Mesodermal cell (in vitro differentiated cells): ENCODE data around the gene DHRSX.

Source experiments
- H3K27ac ChIP-seq: 2 replicates; pipeline ENCODE4 v1.7.0; 2013; ENCODE audit warnings: mild to moderate bottlenecking, low read depth, low read length, moderate library complexity; ENCODE audit not compliant: severe bottlenecking
- H3K36me3 ChIP-seq: 2 replicates; pipeline ENCODE4 v1.7.1; 2013; ENCODE audit warnings: mild to moderate bottlenecking, low read length, moderate library complexity; ENCODE audit not compliant: control insufficient read depth, insufficient read depth
- H3K4me1 ChIP-seq: one replicate; pipeline ENCODE4 v1.7.1; 2013; ENCODE audit warnings: mild to moderate bottlenecking, low read length; ENCODE audit not compliant: insufficient read depth, control insufficient read depth, poor library complexity, severe bottlenecking
- H3K4me3 ChIP-seq: 2 replicates; pipeline ENCODE4 v1.7.0; 2013; ENCODE audit warnings: low read length, control low read depth, mild to moderate bottlenecking; ENCODE audit not compliant: insufficient read depth, poor library complexity, severe bottlenecking; ENCODE audit errors: extremely low read depth
- H3K9me3 ChIP-seq: 2 replicates; pipeline ENCODE4 v1.7.1; 2013; ENCODE audit warnings: mild to moderate bottlenecking, low read length, moderate library complexity; ENCODE audit not compliant: control insufficient read depth
- WGBS, 2 experiments: methylation state at CpG; one replicate each; pipeline ENCODE4 v1.1.5; 2013; ENCODE audit warnings: missing lambda C conversion rate in 2 of 2; ENCODE audit not compliant: insufficient coverage in 2 of 2; 5-methylcytosine and 5-hydroxymethylcytosine counted together

Gene DHRSX

GRCh38 chrX:2188840-2189239 is 311.9 kb downstream of the DHRSX start:
- 80 to 86% methylated on average over 7 of the region's 7 CpGs for WGBS, 2 experiments
- Histone ChIP-seq H3K4me1 (peaks cover 13% of the 10 kb centered on the region), H3K27ac (peak overlapping the region; percentile 36), H3K36me3 (no peaks in the 10 kb centered on the region), H3K9me3 (peaks cover 10% of the 10 kb centered on the region), H3K4me3 (no peak overlapping the region)

GRCh38 chrX:2188330-2188792 is 312.4 kb downstream of the DHRSX start:
- Histone ChIP-seq H3K36me3 (no peaks in the 10 kb centered on the region), H3K27ac (peak overlapping the region; percentile 36), H3K9me3 (peaks cover 10% of the 10 kb centered on the region), H3K4me3 (peak overlapping the region; percentile 9), H3K4me1 (peaks cover 18% of the 10 kb centered on the region)
- 20 to 21% methylated on average over 13 to 14 of the region's 14 CpGs for WGBS, 2 experiments

- H3K9me3 ChIP-seq = peaks cover 10% of the 10 kb centered on the region
- peaks cover 21% of the 10 kb centered on the region for H3K4me1 ChIP-seq
- H3K4me3 ChIP-seq = no peak overlapping the region
- no peaks in the 10 kb centered on the region for H3K36me3 ChIP-seq
- H3K27ac ChIP-seq = no peak overlapping the region
- WGBS, 2 experiments = 85 to 90% methylated on average over 9 to 10 of the region's 15 CpGs
Observed at GRCh38 chrX:2187352-2188115, 313.2 kb downstream of the DHRSX start.

- Histone ChIP-seq H3K9me3 (peaks cover 10% of the 10 kb centered on the region), H3K4me1 (peaks cover 21% of the 10 kb centered on the region), H3K4me3 (no peak overlapping the region), H3K36me3 (no peaks in the 10 kb centered on the region), H3K27ac (no peak overlapping the region)
- WGBS, 2 experiments = 95 to 97% methylated on average over 16 to 22 of the region's 25 CpGs
Observed at GRCh38 chrX:2185341-2186082, 315.3 kb downstream of the DHRSX start.

GRCh38 chrX:2184089-2184488 is 316.7 kb downstream of the DHRSX start:
- Histone ChIP-seq H3K27ac (no peak overlapping the region), H3K36me3 (no peaks in the 10 kb centered on the region), H3K4me3 (no peak overlapping the region), H3K9me3 (peaks cover 10% of the 10 kb centered on the region), H3K4me1 (peaks cover 21% of the 10 kb centered on the region)
- WGBS, 2 experiments = 94 to 96% methylated on average over 1 of the region's 1 CpG

- H3K27ac ChIP-seq = peak overlapping the region; percentile 91
- peaks cover 10% of the 10 kb centered on the region for H3K9me3 ChIP-seq
- H3K4me3 ChIP-seq = no peak overlapping the region
- H3K36me3 ChIP-seq = no peaks in the 10 kb centered on the region
- WGBS, 2 experiments = 64 to 73% methylated on average over 11 of the region's 14 CpGs
- peaks cover 15% of the 10 kb centered on the region for H3K4me1 ChIP-seq
Observed at GRCh38 chrX:2183193-2183725, 317.5 kb downstream of the DHRSX start.

GRCh38 chrX:2177541-2177940 is 323.2 kb downstream of the DHRSX start:
- no peaks in the 10 kb centered on the region for H3K9me3 ChIP-seq
- H3K27ac ChIP-seq = no peak overlapping the region
- H3K4me3 ChIP-seq = no peak overlapping the region
- no peaks in the 10 kb centered on the region for H3K36me3 ChIP-seq
- 93 to 98% methylated on average over 13 to 14 of the region's 14 CpGs for WGBS, 2 experiments
- no peaks in the 10 kb centered on the region for H3K4me1 ChIP-seq

- Histone ChIP-seq H3K36me3 (no peaks in the 10 kb centered on the region), H3K27ac (no peak overlapping the region), H3K9me3 (no peaks in the 10 kb centered on the region), H3K4me1 (no peaks in the 10 kb centered on the region), H3K4me3 (no peak overlapping the region)
- WGBS, 2 experiments = 79 to 90% methylated on average over 5 of the region's 5 CpGs
Observed at GRCh38 chrX:2176733-2177132, 324.0 kb downstream of the DHRSX start.

GRCh38 chrX:2176274-2176673 is 324.5 kb downstream of the DHRSX start:
- 89 to 96% methylated on average over 6 to 8 of the region's 9 CpGs for WGBS, 2 experiments
- no peaks in the 10 kb centered on the region for H3K4me1 ChIP-seq
- H3K36me3 ChIP-seq = no peaks in the 10 kb centered on the region
- H3K9me3 ChIP-seq = no peaks in the 10 kb centered on the region
- H3K4me3 ChIP-seq = no peak overlapping the region
- H3K27ac ChIP-seq = no peak overlapping the region

GRCh38 chrX:2172359-2172758 is 328.4 kb downstream of the DHRSX start:
- no peaks in the 10 kb centered on the region for H3K4me1 ChIP-seq
- WGBS, 2 experiments = 100% methylated on average over 2 of the region's 6 CpGs; no CpG with 5 or more reads in 1 of the 2 experiments
- H3K4me3 ChIP-seq = no peak overlapping the region
- H3K9me3 ChIP-seq = no peaks in the 10 kb centered on the region
- H3K36me3 ChIP-seq = no peaks in the 10 kb centered on the region
- H3K27ac ChIP-seq = no peak overlapping the region
